H1 (cell line): ENCODE results near the gene ZCWPW2. TPM values are rescaled to one million over a fixed set of nuclear protein-coding genes. Genes with fewer than 3 reads are reported as not detected.

Experiments used
- CTCF ChIA-PET: fragments of 300-600 bp; sonication (Branson Sonifier 250); formaldehyde crosslinking; loops from one replicate; lab custom pipeline; 2021; ENCODE audit not compliant: partially characterized antibody; lab: Charles Lee
- POLR2A ChIA-PET: fragments of 300-600 bp; sonication (Branson Sonifier 250); formaldehyde crosslinking; loops from one replicate; lab custom pipeline; 2021; ENCODE audit warnings: inconsistent platforms; ENCODE audit not compliant: partially characterized antibody; lab: Charles Lee
- DNase-seq, 2 experiments: peaks; one replicate each; pipeline versions ENCODE4 v3.0.0 to v3.0.0-alpha.2; 2010 to 2022; ENCODE audit warnings: low spot score in 2 of 2, low read depth in 1 of 2, mixed read lengths in 1 of 2
- FAIRE-seq: peaks from 2 replicates; lab custom pipeline; 2011; peaks lifted over from hg19 to GRCh38; lab: Jason Lieb, UNC
- H2AFZ ChIP-seq: 2 replicates; pipeline ENCODE4 v1.8.1; 2012; ENCODE audit warnings: low read length, inconsistent platforms
- H2AK5ac ChIP-seq: 2 replicates; pipeline ENCODE4 v1.6.1; 2013; ENCODE audit warnings: low read depth, low read length
- H2BK120ac ChIP-seq: replicated peaks from 2 replicates; pipeline ENCODE3; 2013; ENCODE audit warnings: low read depth, low read length, inconsistent platforms
- H2BK12ac ChIP-seq: 2 replicates; pipeline ENCODE4 v1.6.1; 2013; ENCODE audit warnings: low read depth, low read length
- H2BK15ac ChIP-seq: 2 replicates; pipeline ENCODE4 v1.6.1; 2013; ENCODE audit warnings: low read length
- H2BK20ac ChIP-seq: 2 replicates; pipeline ENCODE4 v1.6.1; 2013; ENCODE audit warnings: low read length
- H2BK5ac ChIP-seq: 2 replicates; pipeline ENCODE4 v1.6.1; 2013; ENCODE audit warnings: low read depth, low read length
- H3K14ac ChIP-seq: 2 replicates; pipeline ENCODE4 v1.6.1; 2013; ENCODE audit warnings: inconsistent platforms; ENCODE audit not compliant: insufficient read length
- H3K18ac ChIP-seq: 2 replicates; pipeline ENCODE4 v1.6.1; 2013; ENCODE audit warnings: low read length; ENCODE audit errors: extremely low read depth
- H3K23ac ChIP-seq: 2 replicates; pipeline ENCODE4 v1.6.1; 2013; ENCODE audit warnings: inconsistent platforms; ENCODE audit not compliant: insufficient read length
- H3K23me2 ChIP-seq: 2 replicates; pipeline ENCODE4 v1.6.1; 2013; ENCODE audit warnings: low read depth, low read length
- H3K27ac ChIP-seq: 2 replicates; pipeline ENCODE4 v1.6.1; 2011; ENCODE audit warnings: low read depth, low read length, inconsistent platforms
- H3K27me3 ChIP-seq, 4 experiments: replicated peaks in 1 of 4; 1 replicate in 1 of 4; 2 replicates in 3 of 4; pipeline versions ENCODE4 v1.6.1 to v1.8.1; 2011 to 2013; ENCODE audit warnings: low read length in 3 of 4, mild to moderate bottlenecking in 3 of 4, inconsistent platforms in 2 of 4, mixed read lengths in 2 of 4, moderate library complexity in 1 of 4; ENCODE audit not compliant: control insufficient read depth in 3 of 4, insufficient read depth in 3 of 4; ENCODE audit errors: extremely low read depth in 1 of 4
- H3K36me3 ChIP-seq, 4 experiments: 2 replicates each; pipeline versions ENCODE4 v1.6.1 to v1.8.1; 2011 to 2013; ENCODE audit warnings: mild to moderate bottlenecking in 4 of 4, low read length in 3 of 4, moderate library complexity in 2 of 4, control low read depth in 1 of 4, inconsistent platforms in 1 of 4; ENCODE audit not compliant: insufficient read depth in 4 of 4, control insufficient read depth in 2 of 4
- H3K4ac ChIP-seq: replicated peaks from 2 replicates; pipeline ENCODE3; 2013; ENCODE audit warnings: low read length, low read depth, mixed read lengths, inconsistent platforms; ENCODE audit not compliant: insufficient read length
- H3K4me1 ChIP-seq, 4 experiments: replicated peaks in 1 of 4; 1 replicate in 1 of 4; 2 replicates in 3 of 4; pipeline versions ENCODE4 v1.6.1 to v1.8.1; 2011 to 2013; ENCODE audit warnings: low read length in 3 of 4, inconsistent platforms in 2 of 4, mixed read lengths in 1 of 4; ENCODE audit not compliant: insufficient read depth in 4 of 4, control insufficient read depth in 3 of 4
- H3K4me2 ChIP-seq, 2 experiments: 2 replicates each; pipeline versions ENCODE4 v1.6.1 to v1.8.1; 2011 to 2013; ENCODE audit warnings: low read depth in 2 of 2, low read length in 2 of 2, control low read depth in 1 of 2, inconsistent platforms in 1 of 2, mild to moderate bottlenecking in 1 of 2; ENCODE audit not compliant: insufficient read depth in 1 of 2
- H3K4me3 ChIP-seq, 4 experiments: fragments of 200-600, 300-600 bp in 1 of 4; sonication (generic), shearing (Covaris generic), sonication (Bioruptor Twin) in 1 of 4; 2 replicates each; pipeline versions ENCODE4 v1.5.1 to v1.8.1; 2011 to 2016; ENCODE audit warnings: low read length in 4 of 4, low read depth in 3 of 4, control low read depth in 2 of 4, inconsistent platforms in 2 of 4, mild to moderate bottlenecking in 2 of 4, mixed read lengths in 1 of 4, moderate library complexity in 1 of 4; ENCODE audit not compliant: insufficient read depth in 2 of 4; ENCODE audit errors: extremely low read depth in 1 of 4
- H3K56ac ChIP-seq: replicated peaks from 2 replicates; pipeline ENCODE3; 2013; ENCODE audit warnings: low read depth, mild to moderate bottlenecking, mixed read lengths, low read length, inconsistent platforms; ENCODE audit not compliant: insufficient read length
- H3K79me1 ChIP-seq: 2 replicates; pipeline ENCODE4 v1.6.1; 2013; ENCODE audit warnings: low read depth, low read length, control low read depth
- H3K79me2 ChIP-seq, 2 experiments: 2 replicates each; pipeline versions ENCODE4 v1.6.1 to v1.8.1; 2012 to 2013; ENCODE audit warnings: low read length in 2 of 2, mild to moderate bottlenecking in 2 of 2, inconsistent platforms in 1 of 2; ENCODE audit not compliant: insufficient read depth in 2 of 2, control insufficient read depth in 1 of 2
- H3K9ac ChIP-seq, 4 experiments: replicated peaks in 1 of 4; 1 replicate in 1 of 4; 2 replicates in 3 of 4; pipeline versions ENCODE4 v1.6.1 to v1.8.1; 2011 to 2013; ENCODE audit warnings: low read depth in 3 of 4, low read length in 3 of 4, control low read depth in 2 of 4, mild to moderate bottlenecking in 2 of 4, moderate library complexity in 2 of 4, inconsistent platforms in 1 of 4; ENCODE audit errors: extremely low read depth in 1 of 4
- H3K9me3 ChIP-seq, 2 experiments: 2 replicates each; pipeline versions ENCODE4 v1.6.1 to v1.8.1; 2012 to 2013; ENCODE audit warnings: mild to moderate bottlenecking in 2 of 2, moderate library complexity in 2 of 2, control low read depth in 1 of 2, inconsistent platforms in 1 of 2, low read depth in 1 of 2, low read length in 1 of 2, mixed read lengths in 1 of 2; ENCODE audit not compliant: insufficient read depth in 2 of 2
- H4K20me1 ChIP-seq, 2 experiments: replicated peaks in 1 of 2; 2 replicates each; pipeline versions ENCODE3 to v1.8.1; 2011 to 2013; ENCODE audit warnings: inconsistent platforms in 2 of 2, low read length in 2 of 2, mild to moderate bottlenecking in 1 of 2; ENCODE audit not compliant: insufficient read depth in 2 of 2, control insufficient read depth in 1 of 2
- H4K5ac ChIP-seq: 2 replicates; pipeline ENCODE4 v1.6.1; 2013; ENCODE audit warnings: low read length, low read depth, mixed read lengths, inconsistent platforms; ENCODE audit not compliant: insufficient read length
- H4K8ac ChIP-seq: 2 replicates; pipeline ENCODE4 v1.8.0; 2013; ENCODE audit warnings: mild to moderate bottlenecking, moderate library complexity, low read length, inconsistent platforms; ENCODE audit not compliant: insufficient read depth; ENCODE audit errors: extremely low read depth
- H4K91ac ChIP-seq: replicated peaks from 2 replicates; pipeline ENCODE3; 2013; ENCODE audit warnings: low read length, mixed read lengths, inconsistent platforms; ENCODE audit not compliant: insufficient read length
- CHD1 ChIP-seq: IDR thresholded peaks from 2 replicates; pipeline ENCODE4 v1.6.1; 2012; ENCODE audit warnings: low read depth, low read length, improper control_type of control experiment
- CTBP2 ChIP-seq: IDR thresholded peaks from 2 replicates; pipeline ENCODE4 v1.7.0; 2011; ENCODE audit warnings: borderline replicate concordance, mild to moderate bottlenecking, moderate library complexity, mixed read lengths, low read length; ENCODE audit not compliant: insufficient read depth, insufficient read length
- GTF2F1 ChIP-seq: IDR thresholded peaks from 2 replicates; pipeline ENCODE4 v1.6.1; 2012; ENCODE audit warnings: low read depth, low read length, improper control_type of control experiment, borderline replicate concordance
- RNF2 ChIP-seq: fragments of 200-900, 300-1000 bp; sonication (generic); IDR thresholded peaks from 2 replicates; pipeline ENCODE4 v1.7.1; 2016; ENCODE audit warnings: borderline replicate concordance, low read depth, mild to moderate bottlenecking, antibody characterized with exemption, low read length; ENCODE audit not compliant: poor library complexity, severe bottlenecking; ENCODE audit errors: missing control alignments
- WGBS, 2 experiments: shearing (Covaris generic) in 1 of 2; methylation state at CpG; one replicate each; pipeline versions ENCODE4 v1.1.6 to v1.1.7; 2013 to 2015; ENCODE audit warnings: low lambda C conversion rate in 2 of 2, mixed read lengths in 2 of 2, inconsistent platforms in 1 of 2, low coverage in 1 of 2, missing lambda C conversion rate in 1 of 2; ENCODE audit not compliant: insufficient replicate concordance in 2 of 2, insufficient coverage in 1 of 2, insufficient read length in 1 of 2; ENCODE audit errors: extremely low coverage in 1 of 2, missing lambda C conversion rate in 1 of 2; 5-methylcytosine and 5-hydroxymethylcytosine counted together
- polyA plus RNA-seq, 7 experiments: library from polyadenylated mRNA; depleted of rRNA in 3 of 7; stranded (reverse) in 5 of 7; unstranded in 2 of 7; fragments of >200 nt in 5 of 7; fragments of 200-250 nt in 2 of 7; gene quantifications; 1 replicate in 5 of 7; 2 replicates in 1 of 7; 4 replicates in 1 of 7; pipeline versions ENCODE4 v1.2.1 to v1.2.3, GENCODE V29; 2011 to 2013; ENCODE audit warnings: missing spikeins in 2 of 7, mixed read lengths in 2 of 7
- total RNA-seq: library from RNA; stranded (reverse); fragmentation: NEBNext Ultra II Directional; extraction: Animal tissue kit (Norgen Biotek cat#: 25700); gene quantifications from 2 replicates; pipeline ENCODE4 v1.2.1, GENCODE V29; 2021
- TF ChIP-seq, protein P1 (sequence below): IDR thresholded peaks from 2 replicates; pipeline ENCODE4 v1.6.1; 2011; ENCODE audit warnings: low read depth, mild to moderate bottlenecking, low read length; ENCODE audit not compliant: insufficient read depth

The ZCWPW2 gene
- total and polyA plus RNA-seq, 2 of the 8 experiments (the other 6 are each of a cell fraction or from before 2014, with no cell fraction given): 0.11 to 0.39 TPM

- no peak overlapping the region for H2BK12ac ChIP-seq
- H3K4me1 ChIP-seq: peaks cover 0 to 2% (median 1%) of the 10 kb centered on the region in 4 experiments; a peak in 2 of 7 replicates
- no peak for FAIRE-seq
- TF ChIP-seq GTF2F1 (no peak), CHD1 (no peak), RNF2 (no peak), CTBP2 (no peak)
- TF ChIP-seq, protein P1, sequence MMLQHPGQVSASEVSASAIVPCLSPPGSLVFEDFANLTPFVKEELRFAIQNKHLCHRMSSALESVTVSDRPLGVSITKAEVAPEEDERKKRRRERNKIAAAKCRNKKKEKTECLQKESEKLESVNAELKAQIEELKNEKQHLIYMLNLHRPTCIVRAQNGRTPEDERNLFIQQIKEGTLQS: no peak
Measured at GRCh38 chr3:28502397-28502937, 153.9 kb downstream of the ZCWPW2 start.

More at GRCh38 chr3:28502397-28502937, 153.9 kb downstream of the ZCWPW2 start:
- Histone ChIP-seq H3K9me3 (no peaks in the 10 kb centered on the region), H3K14ac (no peak overlapping the region), H3K23ac (no peak overlapping the region), H3K56ac (no peak overlapping the region), H2BK120ac (no peak overlapping the region), H2AK5ac (no peak overlapping the region), H4K20me1 (no peaks in the 10 kb centered on the region), H3K4ac (no peak overlapping the region), H3K27ac (no peak overlapping the region), H3K9ac (peak overlapping the region in 1 of 4 experiments; percentile 8; a peak in 1 of 7 replicates), H2BK5ac (no peak overlapping the region), H3K4me3 (no peak overlapping the region), H3K18ac (no peak overlapping the region), H4K91ac (no peak overlapping the region), H2BK15ac (no peak overlapping the region), H4K8ac (no peak overlapping the region), H3K4me2 (no peak overlapping the region), H3K79me2 (no peaks in the 10 kb centered on the region), H3K79me1 (no peaks in the 10 kb centered on the region), H3K36me3 (no peaks in the 10 kb centered on the region), H4K5ac (no peak overlapping the region), H2AFZ (peak overlapping the region; percentile 90; the same call in 1 of the 2 replicates), H3K23me2 (no peaks in the 10 kb centered on the region), H3K27me3 (no peaks in the 10 kb centered on the region), H2BK20ac (no peak overlapping the region)
- WGBS, 2 experiments: 83% methylated on average over 6 of the region's 6 CpGs; no CpG with 5 or more reads in 1 of the 2 experiments
- ChIA-PET POLR2A (no interaction called here), CTCF (no interaction called here)
- DNase-seq: no peak
